ENCODE results near the gene TBCC. TPM values are rescaled to one million over a fixed set of nuclear protein-coding genes. Genes with fewer than 3 reads are reported as not detected.

The TBCC gene
- total RNA-seq, 1 experiment from 2014 or later, result 24.7 TPM

DNA sequence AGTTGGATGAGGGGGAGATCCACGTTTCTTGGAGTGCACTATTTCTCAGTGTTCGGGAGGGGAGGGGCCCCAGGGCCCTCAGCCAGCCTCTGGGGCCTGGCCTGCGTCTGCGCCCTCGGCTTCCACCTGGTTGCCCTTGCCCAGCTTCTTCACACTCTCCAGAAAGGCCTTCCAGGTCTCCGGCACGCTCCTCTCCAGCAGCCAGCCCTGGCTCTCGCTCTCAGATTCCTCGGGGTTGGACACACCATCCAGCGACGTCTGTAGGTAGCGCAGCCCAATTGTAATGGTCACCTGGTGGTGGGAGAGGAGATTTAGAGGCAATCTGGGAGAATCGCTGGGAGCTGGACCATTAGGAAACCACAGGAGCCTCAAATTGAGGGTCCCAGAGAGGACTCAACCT lies 47.7 kb downstream of the TBCC start (continued):
- TF ChIP-seq EMX1 (CRISPR knock-in tag; IDR thresholded peaks at IDR 0.05), result no peak
- TF ChIP-seq CREB1 (CRISPR knock-in tag; IDR thresholded peaks at IDR 0.05), result no peak
- TF ChIP-seq SOX15 (CRISPR knock-in tag; IDR thresholded peaks at IDR 0.05), result no peak
- TF ChIP-seq ZNF232 (CRISPR knock-in tag; IDR thresholded peaks at IDR 0.05), result no peak
- TF ChIP-seq GTF2I (CRISPR knock-in tag; conservative IDR thresholded peaks at IDR 0.05), result no peak
- TF ChIP-seq, protein P1, sequence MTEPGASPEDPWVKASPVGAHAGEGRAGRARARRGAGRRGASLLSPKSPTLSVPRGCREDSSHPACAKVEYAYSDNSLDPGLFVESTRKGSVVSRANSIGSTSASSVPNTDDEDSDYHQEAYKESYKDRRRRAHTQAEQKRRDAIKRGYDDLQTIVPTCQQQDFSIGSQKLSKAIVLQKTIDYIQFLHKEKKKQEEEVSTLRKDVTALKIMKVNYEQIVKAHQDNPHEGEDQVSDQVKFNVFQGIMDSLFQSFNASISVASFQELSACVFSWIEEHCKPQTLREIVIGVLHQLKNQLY (CRISPR knock-in tag; IDR thresholded peaks at IDR 0.05), result no peak

DNA sequence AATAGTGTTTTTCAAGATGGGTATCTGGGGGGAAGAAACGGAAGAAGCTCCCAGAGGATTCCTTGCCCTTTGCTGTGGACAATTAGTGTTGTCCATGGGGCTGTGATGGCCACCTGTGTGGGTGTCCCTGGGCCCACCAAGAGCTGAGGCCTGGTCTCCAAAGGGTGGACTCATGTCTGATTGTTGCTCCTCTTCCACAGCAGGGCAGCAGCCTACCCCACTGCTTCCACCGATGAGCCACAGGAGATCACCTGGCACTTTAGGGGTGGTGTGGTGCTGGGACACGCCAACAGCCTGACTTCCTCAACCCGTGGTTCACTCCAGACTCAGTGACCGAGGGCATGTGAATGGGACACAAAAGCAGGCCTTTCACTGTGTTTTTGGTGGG lies 48.6 kb downstream of the TBCC start:
- H3K36me3 Mint-ChIP-seq, result peaks cover 5% of the 10 kb centered on the region
- no peak overlapping the region for H3K27ac Mint-ChIP-seq
- ATAC-seq (no peak), DNase-seq (ENCODE audit: low spot score) (no peak)
- no peaks in the 10 kb centered on the region for H3K27me3 Mint-ChIP-seq (ENCODE audit: low read depth)
- TF ChIP-seq, protein P2, sequence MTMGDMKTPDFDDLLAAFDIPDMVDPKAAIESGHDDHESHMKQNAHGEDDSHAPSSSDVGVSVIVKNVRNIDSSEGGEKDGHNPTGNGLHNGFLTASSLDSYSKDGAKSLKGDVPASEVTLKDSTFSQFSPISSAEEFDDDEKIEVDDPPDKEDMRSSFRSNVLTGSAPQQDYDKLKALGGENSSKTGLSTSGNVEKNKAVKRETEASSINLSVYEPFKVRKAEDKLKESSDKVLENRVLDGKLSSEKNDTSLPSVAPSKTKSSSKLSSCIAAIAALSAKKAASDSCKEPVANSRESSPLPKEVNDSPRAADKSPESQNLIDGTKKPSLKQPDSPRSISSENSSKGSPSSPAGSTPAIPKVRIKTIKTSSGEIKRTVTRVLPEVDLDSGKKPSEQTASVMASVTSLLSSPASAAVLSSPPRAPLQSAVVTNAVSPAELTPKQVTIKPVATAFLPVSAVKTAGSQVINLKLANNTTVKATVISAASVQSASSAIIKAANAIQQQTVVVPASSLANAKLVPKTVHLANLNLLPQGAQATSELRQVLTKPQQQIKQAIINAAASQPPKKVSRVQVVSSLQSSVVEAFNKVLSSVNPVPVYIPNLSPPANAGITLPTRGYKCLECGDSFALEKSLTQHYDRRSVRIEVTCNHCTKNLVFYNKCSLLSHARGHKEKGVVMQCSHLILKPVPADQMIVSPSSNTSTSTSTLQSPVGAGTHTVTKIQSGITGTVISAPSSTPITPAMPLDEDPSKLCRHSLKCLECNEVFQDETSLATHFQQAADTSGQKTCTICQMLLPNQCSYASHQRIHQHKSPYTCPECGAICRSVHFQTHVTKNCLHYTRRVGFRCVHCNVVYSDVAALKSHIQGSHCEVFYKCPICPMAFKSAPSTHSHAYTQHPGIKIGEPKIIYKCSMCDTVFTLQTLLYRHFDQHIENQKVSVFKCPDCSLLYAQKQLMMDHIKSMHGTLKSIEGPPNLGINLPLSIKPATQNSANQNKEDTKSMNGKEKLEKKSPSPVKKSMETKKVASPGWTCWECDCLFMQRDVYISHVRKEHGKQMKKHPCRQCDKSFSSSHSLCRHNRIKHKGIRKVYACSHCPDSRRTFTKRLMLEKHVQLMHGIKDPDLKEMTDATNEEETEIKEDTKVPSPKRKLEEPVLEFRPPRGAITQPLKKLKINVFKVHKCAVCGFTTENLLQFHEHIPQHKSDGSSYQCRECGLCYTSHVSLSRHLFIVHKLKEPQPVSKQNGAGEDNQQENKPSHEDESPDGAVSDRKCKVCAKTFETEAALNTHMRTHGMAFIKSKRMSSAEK (CRISPR knock-in tag; IDR thresholded peaks at IDR 0.05; ENCODE audit: borderline replicate concordance), result no peak
- TF ChIP-seq, protein P3, sequence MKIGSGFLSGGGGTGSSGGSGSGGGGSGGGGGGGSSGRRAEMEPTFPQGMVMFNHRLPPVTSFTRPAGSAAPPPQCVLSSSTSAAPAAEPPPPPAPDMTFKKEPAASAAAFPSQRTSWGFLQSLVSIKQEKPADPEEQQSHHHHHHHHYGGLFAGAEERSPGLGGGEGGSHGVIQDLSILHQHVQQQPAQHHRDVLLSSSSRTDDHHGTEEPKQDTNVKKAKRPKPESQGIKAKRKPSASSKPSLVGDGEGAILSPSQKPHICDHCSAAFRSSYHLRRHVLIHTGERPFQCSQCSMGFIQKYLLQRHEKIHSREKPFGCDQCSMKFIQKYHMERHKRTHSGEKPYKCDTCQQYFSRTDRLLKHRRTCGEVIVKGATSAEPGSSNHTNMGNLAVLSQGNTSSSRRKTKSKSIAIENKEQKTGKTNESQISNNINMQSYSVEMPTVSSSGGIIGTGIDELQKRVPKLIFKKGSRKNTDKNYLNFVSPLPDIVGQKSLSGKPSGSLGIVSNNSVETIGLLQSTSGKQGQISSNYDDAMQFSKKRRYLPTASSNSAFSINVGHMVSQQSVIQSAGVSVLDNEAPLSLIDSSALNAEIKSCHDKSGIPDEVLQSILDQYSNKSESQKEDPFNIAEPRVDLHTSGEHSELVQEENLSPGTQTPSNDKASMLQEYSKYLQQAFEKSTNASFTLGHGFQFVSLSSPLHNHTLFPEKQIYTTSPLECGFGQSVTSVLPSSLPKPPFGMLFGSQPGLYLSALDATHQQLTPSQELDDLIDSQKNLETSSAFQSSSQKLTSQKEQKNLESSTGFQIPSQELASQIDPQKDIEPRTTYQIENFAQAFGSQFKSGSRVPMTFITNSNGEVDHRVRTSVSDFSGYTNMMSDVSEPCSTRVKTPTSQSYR (CRISPR knock-in tag; IDR thresholded peaks at IDR 0.05), result no peak
- TF ChIP-seq ZNF219 (CRISPR knock-in tag; IDR thresholded peaks at IDR 0.05; ENCODE audit: borderline replicate concordance) (no peak), EMX1 (CRISPR knock-in tag; IDR thresholded peaks at IDR 0.05) (no peak), TEAD4 (CRISPR knock-in tag; IDR thresholded peaks at IDR 0.05) (no peak), ZNF416 (CRISPR knock-in tag; IDR thresholded peaks at IDR 0.05) (no peak), ZNF121 (CRISPR knock-in tag; IDR thresholded peaks at IDR 0.05) (no peak)
- TF ChIP-seq, protein P4, sequence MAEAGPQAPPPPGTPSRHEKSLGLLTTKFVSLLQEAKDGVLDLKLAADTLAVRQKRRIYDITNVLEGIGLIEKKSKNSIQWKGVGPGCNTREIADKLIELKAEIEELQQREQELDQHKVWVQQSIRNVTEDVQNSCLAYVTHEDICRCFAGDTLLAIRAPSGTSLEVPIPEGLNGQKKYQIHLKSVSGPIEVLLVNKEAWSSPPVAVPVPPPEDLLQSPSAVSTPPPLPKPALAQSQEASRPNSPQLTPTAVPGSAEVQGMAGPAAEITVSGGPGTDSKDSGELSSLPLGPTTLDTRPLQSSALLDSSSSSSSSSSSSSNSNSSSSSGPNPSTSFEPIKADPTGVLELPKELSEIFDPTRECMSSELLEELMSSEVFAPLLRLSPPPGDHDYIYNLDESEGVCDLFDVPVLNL (CRISPR knock-in tag; IDR thresholded peaks at IDR 0.05; ENCODE audit: borderline replicate concordance, low read depth), result no peak
- TF ChIP-seq, protein P5, sequence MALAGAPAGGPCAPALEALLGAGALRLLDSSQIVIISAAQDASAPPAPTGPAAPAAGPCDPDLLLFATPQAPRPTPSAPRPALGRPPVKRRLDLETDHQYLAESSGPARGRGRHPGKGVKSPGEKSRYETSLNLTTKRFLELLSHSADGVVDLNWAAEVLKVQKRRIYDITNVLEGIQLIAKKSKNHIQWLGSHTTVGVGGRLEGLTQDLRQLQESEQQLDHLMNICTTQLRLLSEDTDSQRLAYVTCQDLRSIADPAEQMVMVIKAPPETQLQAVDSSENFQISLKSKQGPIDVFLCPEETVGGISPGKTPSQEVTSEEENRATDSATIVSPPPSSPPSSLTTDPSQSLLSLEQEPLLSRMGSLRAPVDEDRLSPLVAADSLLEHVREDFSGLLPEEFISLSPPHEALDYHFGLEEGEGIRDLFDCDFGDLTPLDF (CRISPR knock-in tag; IDR thresholded peaks at IDR 0.05), result no peak
- TF ChIP-seq, protein P6, sequence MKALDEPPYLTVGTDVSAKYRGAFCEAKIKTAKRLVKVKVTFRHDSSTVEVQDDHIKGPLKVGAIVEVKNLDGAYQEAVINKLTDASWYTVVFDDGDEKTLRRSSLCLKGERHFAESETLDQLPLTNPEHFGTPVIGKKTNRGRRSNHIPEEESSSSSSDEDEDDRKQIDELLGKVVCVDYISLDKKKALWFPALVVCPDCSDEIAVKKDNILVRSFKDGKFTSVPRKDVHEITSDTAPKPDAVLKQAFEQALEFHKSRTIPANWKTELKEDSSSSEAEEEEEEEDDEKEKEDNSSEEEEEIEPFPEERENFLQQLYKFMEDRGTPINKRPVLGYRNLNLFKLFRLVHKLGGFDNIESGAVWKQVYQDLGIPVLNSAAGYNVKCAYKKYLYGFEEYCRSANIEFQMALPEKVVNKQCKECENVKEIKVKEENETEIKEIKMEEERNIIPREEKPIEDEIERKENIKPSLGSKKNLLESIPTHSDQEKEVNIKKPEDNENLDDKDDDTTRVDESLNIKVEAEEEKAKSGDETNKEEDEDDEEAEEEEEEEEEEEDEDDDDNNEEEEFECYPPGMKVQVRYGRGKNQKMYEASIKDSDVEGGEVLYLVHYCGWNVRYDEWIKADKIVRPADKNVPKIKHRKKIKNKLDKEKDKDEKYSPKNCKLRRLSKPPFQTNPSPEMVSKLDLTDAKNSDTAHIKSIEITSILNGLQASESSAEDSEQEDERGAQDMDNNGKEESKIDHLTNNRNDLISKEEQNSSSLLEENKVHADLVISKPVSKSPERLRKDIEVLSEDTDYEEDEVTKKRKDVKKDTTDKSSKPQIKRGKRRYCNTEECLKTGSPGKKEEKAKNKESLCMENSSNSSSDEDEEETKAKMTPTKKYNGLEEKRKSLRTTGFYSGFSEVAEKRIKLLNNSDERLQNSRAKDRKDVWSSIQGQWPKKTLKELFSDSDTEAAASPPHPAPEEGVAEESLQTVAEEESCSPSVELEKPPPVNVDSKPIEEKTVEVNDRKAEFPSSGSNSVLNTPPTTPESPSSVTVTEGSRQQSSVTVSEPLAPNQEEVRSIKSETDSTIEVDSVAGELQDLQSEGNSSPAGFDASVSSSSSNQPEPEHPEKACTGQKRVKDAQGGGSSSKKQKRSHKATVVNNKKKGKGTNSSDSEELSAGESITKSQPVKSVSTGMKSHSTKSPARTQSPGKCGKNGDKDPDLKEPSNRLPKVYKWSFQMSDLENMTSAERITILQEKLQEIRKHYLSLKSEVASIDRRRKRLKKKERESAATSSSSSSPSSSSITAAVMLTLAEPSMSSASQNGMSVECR (CRISPR knock-in tag; IDR thresholded peaks at IDR 0.05; ENCODE audit: borderline replicate concordance), result no peak
- no peaks in the 10 kb centered on the region for H3K9me3 Mint-ChIP-seq
- H3K4me3 Mint-ChIP-seq, result no peak overlapping the region
- CTCF ChIA-PET, result interaction anchor here (0.6 to 2.2 kb wide), 3 partner anchors 11 to 148 kb away, joined by 3 to 7 read pairs (median 5); no protein-coding TSS in a partner anchor
- no peaks in the 10 kb centered on the region for H3K4me1 Mint-ChIP-seq
- POLR2A ChIA-PET, result interaction anchor here (0.6 kb wide), 1 partner anchor 321 kb away, joined by 5 read pairs; no protein-coding TSS in a partner anchor
